Epidermal melanocyte (primary cell): ENCODE results near the gene ERP29.
"Not testable (repeated sequence)": the region's sequence is repeated elsewhere in the genome, so short reads cannot be mapped to it uniquely, and the experiment has no call there.

Experiments
- DNase-seq: peaks from one replicate; pipeline ENCODE4 v3.0.0; 2011; ENCODE audit warnings: low spot score; ENCODE audit not compliant: insufficient read length

The ERP29 gene

GRCh38 chr12:112001576-112001975, 11.7 kb upstream of the ERP29 start:
- DNase-seq = no peak

DNA sequence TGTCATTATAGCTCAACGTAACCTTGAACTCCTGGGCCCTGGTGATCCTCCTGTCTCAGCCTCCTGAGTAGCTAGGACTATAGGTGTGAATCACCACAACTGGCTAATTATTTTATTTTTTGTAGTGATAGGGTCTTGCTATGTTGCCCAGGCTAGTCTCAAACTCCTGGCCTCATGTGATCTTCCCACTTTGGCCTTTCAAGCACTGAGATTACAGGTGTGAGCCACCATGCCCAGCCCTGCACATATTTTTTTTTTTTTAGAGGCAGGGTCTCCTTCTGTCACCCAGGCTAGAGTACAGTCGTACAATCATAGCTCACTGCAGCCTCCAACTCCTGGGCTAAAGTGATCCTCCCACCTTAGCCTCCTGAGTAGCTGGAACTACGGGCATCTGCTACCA, 9.2 kb upstream of the ERP29 start:
- DNase-seq = no peak

- no peak for DNase-seq
These were observed 7.5 kb upstream of the ERP29 start for GRCh38 chr12:112005419-112006395.

DNA sequence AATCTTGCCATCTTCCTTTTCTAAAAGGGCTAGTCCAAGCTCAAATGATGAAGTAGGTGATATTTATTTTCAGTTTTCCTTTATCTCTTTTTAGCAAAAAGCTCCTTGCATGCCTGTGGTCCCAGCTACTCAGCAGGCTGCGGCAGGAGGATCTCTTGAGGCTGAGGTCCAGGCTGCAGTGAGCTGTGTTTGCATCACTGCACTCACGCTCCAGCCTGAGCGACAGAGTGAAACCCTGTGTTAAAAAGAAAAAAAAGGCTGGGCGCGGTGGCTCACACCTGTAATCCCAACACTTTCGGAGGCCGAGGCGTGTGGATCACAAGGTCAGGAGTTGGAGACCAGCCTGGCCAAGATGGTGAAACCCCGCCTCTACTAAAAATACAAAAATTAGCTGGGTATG, 5.3 kb upstream of the ERP29 start:
- DNase-seq = no peak

- DNase-seq = no peak
These were observed 4.3 kb upstream of the ERP29 start for GRCh38 chr12:112008918-112009317.

GRCh38 chr12:112009596-112009995, 3.6 kb upstream of the ERP29 start:
- DNase-seq = not testable (repeated sequence)

GRCh38 chr12:112010415-112011344, 2.5 kb upstream of the ERP29 start:
- no peak for DNase-seq

GRCh38 chr12:112011685-112012084, 1.5 kb upstream of the ERP29 start:
- DNase-seq = no peak

DNA sequence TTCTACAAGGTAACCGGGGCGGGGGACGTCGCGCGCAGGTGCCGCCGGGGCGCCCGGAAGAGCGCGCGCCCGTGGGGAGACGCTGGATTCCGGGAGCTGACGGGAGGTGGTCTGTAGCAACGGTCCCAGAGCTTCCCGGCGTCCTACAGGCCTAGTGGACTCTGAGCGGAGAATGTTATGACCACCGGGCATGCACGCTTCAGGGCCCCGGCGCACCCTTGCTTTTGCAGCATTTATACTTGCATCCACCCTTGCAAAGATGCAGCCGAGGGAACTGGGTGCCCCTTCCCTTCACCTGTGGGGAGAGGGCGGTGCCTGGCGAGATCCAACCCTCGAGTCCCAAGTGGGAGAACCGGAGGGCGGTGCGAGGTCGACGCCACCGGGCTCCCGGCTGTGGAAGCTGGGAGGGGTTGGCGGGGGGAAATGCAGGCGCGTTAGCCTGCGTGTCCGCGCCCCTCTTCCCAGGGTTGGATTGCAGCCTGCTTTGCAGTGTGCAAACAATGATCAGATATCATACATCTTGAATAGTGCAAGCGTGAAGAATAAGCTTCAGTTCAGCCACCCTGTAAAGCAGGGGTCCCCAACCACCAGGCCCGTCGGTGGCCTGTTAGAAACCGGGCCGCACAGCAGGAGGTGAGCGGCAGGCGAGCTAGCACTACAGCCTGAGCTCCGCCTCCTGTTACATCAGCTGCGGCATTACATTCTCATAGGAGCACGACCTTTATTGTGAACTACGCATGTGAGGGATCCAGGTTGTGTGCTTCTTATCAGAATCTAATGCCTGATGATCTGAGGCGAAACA, 576 bp downstream of the ERP29 start:
- DNase-seq = no peak

DNA sequence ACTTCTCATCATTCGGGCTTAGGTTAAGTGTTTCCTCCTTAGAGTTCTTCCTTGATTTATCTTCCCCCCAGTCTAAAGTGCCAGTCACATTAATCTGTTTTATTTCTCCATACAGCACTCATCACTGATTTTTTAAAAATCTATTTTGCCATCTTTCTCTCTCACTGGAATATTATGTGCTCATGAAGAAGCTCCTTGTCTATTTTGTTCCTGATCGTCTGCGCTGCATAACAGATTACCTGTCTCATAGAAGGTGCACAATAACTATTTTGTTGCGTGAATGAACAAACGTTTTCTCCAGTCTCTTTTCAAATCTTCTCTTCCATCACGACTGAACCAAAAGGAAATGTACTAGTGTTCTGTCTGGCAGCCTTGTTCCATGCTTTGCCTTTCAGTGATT, 2.7 kb downstream of the ERP29 start:
- no peak for DNase-seq

DNA sequence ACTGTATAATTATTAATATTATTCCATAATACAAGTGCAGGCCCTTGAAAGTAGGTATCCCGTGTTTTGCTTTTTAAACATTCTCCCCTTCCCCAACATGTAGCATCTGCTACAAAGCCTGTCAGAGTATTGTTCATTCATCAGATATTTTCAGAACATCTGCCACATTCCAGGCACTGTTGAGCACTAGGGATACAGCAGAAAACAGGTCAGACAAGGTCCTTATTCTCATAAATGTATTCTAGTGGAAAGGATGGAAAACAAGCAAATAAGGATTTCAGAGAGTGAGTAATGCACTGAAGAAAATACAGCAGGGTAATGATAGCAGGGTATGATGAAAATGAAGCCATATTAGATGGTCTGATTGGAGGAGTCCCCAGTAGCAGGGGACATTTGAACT, 3.8 kb downstream of the ERP29 start:
- no peak for DNase-seq

GRCh38 chr12:112018571-112019237, 5.5 kb downstream of the ERP29 start:
- no peak for DNase-seq

DNA sequence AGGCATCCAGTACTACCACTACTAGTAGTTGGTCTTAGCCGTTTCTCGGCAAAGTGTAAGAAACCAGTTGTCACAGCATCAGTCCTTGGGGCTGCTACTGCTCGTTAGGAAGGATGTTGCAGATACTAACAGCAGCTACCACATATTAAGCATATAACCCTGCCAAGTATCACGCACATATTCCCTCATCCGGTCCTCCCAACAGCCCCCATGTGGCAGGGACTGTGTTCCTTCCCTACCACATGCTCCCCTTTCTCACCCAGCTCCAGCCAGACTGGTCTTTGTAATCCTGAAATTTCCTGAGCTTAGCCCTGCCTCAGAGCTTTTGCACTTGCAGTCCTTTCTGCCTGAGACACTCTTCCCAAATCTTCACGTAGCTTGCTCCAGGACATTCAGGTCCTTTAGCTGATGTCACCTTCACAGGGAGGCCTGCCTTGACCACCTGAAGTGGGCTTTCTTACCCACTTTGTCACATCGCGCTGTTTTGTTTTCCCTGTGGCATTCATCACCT, 7.8 kb downstream of the ERP29 start:
- no peak for DNase-seq

DNA sequence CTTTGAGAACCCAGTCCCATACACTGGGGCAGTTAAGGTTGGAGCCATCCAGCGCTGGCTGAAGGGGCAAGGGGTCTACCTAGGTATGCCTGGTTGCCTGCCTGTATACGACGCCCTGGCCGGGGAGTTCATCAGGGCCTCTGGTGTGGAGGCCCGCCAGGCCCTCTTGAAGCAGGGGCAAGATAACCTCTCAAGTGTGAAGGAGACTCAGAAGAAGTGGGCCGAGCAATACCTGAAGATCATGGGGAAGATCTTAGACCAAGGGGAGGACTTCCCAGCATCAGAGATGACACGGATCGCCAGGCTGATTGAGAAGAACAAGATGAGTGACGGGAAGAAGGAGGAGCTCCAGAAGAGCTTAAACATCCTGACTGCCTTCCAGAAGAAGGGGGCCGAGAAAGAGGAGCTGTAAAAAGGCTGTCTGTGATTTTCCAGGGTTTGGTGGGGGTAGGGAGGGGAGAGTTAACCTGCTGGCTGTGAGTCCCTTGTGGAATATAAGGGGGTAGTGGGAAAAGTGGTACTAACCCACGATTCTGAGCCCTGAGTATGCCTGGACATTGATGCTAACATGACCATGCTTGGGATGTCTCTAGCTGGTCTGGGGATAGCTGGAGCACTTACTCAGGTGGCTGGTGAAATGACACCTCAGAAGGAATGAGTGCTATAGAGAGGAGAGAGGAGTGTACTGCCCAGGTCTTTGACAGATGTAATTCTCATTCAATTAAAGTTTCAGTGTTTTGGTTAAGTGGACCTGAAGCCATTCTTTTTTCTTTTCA, 9.2 kb downstream of the ERP29 start:
- DNase-seq = no peak

DNA sequence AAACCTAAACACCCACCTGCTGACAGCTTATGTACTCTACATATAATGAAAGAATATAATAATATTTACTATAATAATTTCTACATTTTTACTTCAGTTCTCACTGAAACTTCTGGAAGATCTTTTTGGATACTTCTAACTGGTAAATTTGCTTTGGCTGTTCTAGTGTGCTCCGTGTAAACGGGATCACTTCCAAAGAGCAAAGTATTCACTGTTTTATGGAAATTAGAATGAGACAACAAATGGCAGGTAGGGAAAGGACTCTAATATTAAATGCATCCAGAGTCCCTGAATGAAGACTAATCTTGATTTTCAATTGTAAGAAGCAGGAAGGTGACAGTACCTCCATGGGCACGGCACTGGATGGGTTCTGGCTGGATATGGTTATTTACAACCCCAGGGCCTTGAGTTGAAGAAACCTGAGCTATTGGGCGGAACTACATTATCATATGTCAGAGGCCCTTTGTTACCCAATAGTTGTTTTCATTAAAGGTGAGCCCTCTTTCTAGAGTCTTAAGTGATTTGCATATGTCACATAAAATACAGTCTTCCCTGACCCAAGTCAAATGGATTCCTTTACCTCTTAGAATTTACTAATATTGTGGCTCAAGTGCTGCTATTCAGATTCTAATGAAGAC, 10.7 kb downstream of the ERP29 start:
- no peak for DNase-seq

- no peak for DNase-seq
These were observed 12.7 kb downstream of the ERP29 start for GRCh38 chr12:112025808-112026375.

- DNase-seq = no peak
These were observed 16.1 kb downstream of the ERP29 start for GRCh38 chr12:112029301-112029700.

DNA sequence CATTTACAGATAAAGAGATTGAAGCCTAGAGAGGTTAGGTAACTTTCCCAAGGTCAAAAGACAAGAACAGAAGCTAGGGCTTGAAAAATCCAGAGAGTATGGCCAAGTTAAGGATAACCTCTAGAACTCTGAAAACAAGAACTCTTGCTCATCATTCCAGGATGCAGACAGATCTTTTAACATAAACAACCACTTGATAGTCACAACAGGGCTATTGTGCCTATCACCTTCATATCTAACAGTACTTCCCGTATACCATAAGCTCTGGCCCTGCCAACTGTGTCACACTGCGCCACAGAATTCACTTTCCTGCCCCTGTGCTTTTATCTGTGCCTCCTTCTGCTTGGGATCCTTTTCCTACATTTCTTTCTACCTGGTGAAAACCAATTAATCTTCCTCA, 18.2 kb downstream of the ERP29 start:
- DNase-seq = no peak

GRCh38 chr12:112032292-112032691, 19.1 kb downstream of the ERP29 start:
- DNase-seq = no peak
